Peyer's patch (tissue), 4 donors: ENCODE measurements around the gene DIS3L2.

ENCODE experiments used
- CTCF ChIP-seq, 6 experiments: fragments of 450-650 bp in 4 of 6; fragments of 200-600 bp in 2 of 6; sonication (generic) in 1 of 6; IDR thresholded peaks; one replicate each; pipeline ENCODE4 v1.5.1; 2017 to 2019; ENCODE audit warnings: antibody characterized with exemption in 6 of 6, mild to moderate bottlenecking in 3 of 6, moderate library complexity in 1 of 6
- POLR2A ChIP-seq, 2 donors: fragments of 450-650 bp; IDR thresholded peaks; one replicate each; pipeline ENCODE4 v1.5.1; 2017; ENCODE audit warnings: antibody characterized with exemption in 2 of 2, mild to moderate bottlenecking in 2 of 2, moderate library complexity in 2 of 2

GRCh38 chr2:232340171-232340935 lies 378.8 kb downstream of the DIS3L2 start:
- TF ChIP-seq CTCF (IDR thresholded peaks at IDR 0.05) (no peak), POLR2A (IDR thresholded peaks at IDR 0.05) (no peak)
